Measurements from ENCODE around the gene TRAM2. TPM values are rescaled to one million over a fixed set of nuclear protein-coding genes. Genes with fewer than 3 reads are reported as not detected.

Gene TRAM2
- total and polyA plus RNA-seq, 9 of the 15 experiments (the other 6 are each of a cell fraction or from before 2014, with no cell fraction given) = 2.6 to 13.3 (median 8.9) TPM

DNA sequence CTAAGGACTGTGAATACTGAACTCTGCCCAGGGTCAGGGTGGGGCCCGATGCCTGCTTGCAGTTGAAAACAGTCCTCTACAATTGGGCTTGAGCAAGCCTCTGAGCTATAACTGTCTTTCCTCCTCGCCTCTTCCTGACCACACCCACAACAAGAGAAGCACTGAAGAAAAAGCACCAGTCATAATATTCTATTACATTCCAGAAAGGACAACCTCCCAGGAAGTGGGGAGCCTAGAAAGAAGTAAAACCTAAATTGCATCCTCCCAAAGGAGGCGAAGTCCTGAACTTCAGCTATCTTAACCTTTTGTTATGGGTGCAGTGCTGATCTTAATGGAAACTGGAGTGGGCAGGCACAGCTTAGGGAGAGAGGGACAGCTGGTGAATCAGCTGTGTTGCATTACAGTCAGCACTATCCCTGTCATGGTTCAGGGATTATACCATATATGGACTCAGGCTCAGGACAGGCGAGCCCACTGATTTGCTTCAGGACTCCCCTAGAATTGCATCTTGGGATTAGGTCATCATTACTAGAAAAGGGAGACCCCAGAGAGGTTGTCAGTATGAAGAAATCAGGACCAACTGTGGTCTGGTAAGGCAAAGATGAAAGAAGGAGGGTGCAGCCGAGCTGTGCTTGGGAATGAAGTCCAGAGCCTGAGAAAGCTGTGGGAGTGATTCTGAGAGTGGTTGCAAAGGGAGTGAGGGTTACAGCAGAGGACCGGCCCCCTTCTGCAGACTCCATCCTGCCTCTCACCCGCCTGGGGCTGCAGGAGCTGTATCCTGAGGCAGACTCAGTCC, 18.3 kb upstream of the TRAM2 start (continued):
- TF ChIP-seq MEF2D (tag; conservative IDR thresholded peaks at IDR 0.05; ENCODE audit: low read depth) = no peak
- no peak for TF ChIP-seq ZNF41 (CRISPR knock-in tag; conservative IDR thresholded peaks at IDR 0.05)
- no peak for TF ChIP-seq NCOA4 (IDR thresholded peaks at IDR 0.05; ENCODE audit: partially characterized antibody)
- TF ChIP-seq POLR2AphosphoS2 (IDR thresholded peaks at IDR 0.05; ENCODE audit: low read length) = no peak
- TF ChIP-seq, protein P1, sequence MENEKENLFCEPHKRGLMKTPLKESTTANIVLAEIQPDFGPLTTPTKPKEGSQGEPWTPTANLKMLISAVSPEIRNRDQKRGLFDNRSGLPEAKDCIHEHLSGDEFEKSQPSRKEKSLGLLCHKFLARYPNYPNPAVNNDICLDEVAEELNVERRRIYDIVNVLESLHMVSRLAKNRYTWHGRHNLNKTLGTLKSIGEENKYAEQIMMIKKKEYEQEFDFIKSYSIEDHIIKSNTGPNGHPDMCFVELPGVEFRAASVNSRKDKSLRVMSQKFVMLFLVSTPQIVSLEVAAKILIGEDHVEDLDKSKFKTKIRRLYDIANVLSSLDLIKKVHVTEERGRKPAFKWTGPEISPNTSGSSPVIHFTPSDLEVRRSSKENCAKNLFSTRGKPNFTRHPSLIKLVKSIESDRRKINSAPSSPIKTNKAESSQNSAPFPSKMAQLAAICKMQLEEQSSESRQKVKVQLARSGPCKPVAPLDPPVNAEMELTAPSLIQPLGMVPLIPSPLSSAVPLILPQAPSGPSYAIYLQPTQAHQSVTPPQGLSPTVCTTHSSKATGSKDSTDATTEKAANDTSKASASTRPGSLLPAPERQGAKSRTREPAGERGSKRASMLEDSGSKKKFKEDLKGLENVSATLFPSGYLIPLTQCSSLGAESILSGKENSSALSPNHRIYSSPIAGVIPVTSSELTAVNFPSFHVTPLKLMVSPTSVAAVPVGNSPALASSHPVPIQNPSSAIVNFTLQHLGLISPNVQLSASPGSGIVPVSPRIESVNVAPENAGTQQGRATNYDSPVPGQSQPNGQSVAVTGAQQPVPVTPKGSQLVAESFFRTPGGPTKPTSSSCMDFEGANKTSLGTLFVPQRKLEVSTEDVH (IDR thresholded peaks at IDR 0.05; ENCODE audit: low read depth, partially characterized antibody) = no peak
- no peak for TF ChIP-seq KAT2B (IDR thresholded peaks at IDR 0.05; ENCODE audit: low read depth, low read length)
- TF ChIP-seq E2F1 (CRISPR knock-in tag; IDR thresholded peaks at IDR 0.05) = no peak
- no peak for TF ChIP-seq CCAR2 (IDR thresholded peaks at IDR 0.05; ENCODE audit: low read depth, low read length)
- no peak for TF ChIP-seq CCNT2 (IDR thresholded peaks at IDR 0.05; ENCODE audit: borderline replicate concordance, extremely low read depth, insufficient read length, low read depth, low read length)
- no peak for TF ChIP-seq SMC3 (conservative IDR thresholded peaks at IDR 0.05; ENCODE audit: insufficient read depth, low read depth, low read length)
- TF ChIP-seq HDAC6 (IDR thresholded peaks at IDR 0.05; ENCODE audit: low read depth, low read length) = no peak
- TF ChIP-seq RBM39 (optimal IDR thresholded peaks at IDR 0.05; ENCODE audit: low read depth, low read length) = no peak
- TF ChIP-seq PCBP1 (IDR thresholded peaks at IDR 0.05; ENCODE audit: low read depth, low read length, poor library complexity, severe bottlenecking) = no peak
- no peak for TF ChIP-seq HDAC3 (IDR thresholded peaks at IDR 0.05; ENCODE audit: borderline replicate concordance, partially characterized antibody)
- TF ChIP-seq RNF2 (IDR thresholded peaks at IDR 0.05) = no peak
- no peak for TF ChIP-seq PRMT5 (CRISPR knock-in tag; IDR thresholded peaks at IDR 0.05)
- no peak for TF ChIP-seq WHSC1 (IDR thresholded peaks at IDR 0.05; ENCODE audit: low read length)
- TF ChIP-seq MAZ (CRISPR knock-in tag; conservative IDR thresholded peaks at IDR 0.05 in 1 of 2, IDR thresholded peaks at IDR 0.05 in 1 of 2) = no peak
